GM23248 (cell line): ENCODE data around the gene FSIP2.

Experiments
- EZH2 ChIP-seq: fragments of 200-600 bp; sonication (generic); IDR thresholded peaks from 2 replicates; pipeline ENCODE4 v1.6.1; 2018; ENCODE audit warnings: antibody characterized with exemption, mild to moderate bottlenecking; ENCODE audit not compliant: insufficient read depth, poor library complexity, severe bottlenecking
- EZH2phosphoT487 ChIP-seq: fragments of 200-600 bp; sonication (generic); IDR thresholded peaks from 2 replicates; pipeline ENCODE4 v1.6.1; 2018; ENCODE audit warnings: antibody characterized with exemption, moderate library complexity, mild to moderate bottlenecking, low read depth; ENCODE audit not compliant: insufficient read depth

DNA sequence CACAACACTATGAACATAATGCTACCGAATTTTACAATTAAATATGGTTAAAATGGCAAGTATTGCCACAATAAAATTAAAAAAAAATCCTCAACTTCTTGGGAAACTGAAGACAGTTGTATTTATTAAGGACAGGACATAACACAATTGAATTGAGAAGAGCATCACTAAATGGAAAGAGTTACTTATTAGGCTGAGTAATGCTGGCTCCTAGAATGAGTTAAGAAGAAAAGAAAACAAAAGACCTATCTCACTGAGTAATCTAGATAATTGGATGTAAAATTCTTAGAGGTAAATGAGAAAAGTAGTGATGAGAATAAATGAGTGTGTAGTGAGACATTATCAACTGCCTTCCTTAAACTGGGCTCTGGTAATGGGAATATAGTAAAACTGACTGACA, 121.7 kb downstream of the FSIP2 start:
- TF ChIP-seq EZH2phosphoT487 (no peak), EZH2 (no peak)
